Activated CD4-positive, alpha-beta memory T cell treated with anti-CD3 and anti-CD28 coated beads for 36 hours (primary cell): ENCODE results near the gene PGBD5. TPM values are rescaled to one million over a fixed set of nuclear protein-coding genes. Genes with fewer than 3 reads are reported as not detected.
"Not testable (repeated sequence)": the region's sequence is repeated elsewhere in the genome, so short reads cannot be mapped to it uniquely, and the experiment has no call there.

Source experiments
- CTCF ChIA-PET: fragments of 350-600 bp; sonication (Branson Sonifier 250); formaldehyde crosslinking; loops from one replicate; lab custom pipeline; 2021; ENCODE audit warnings: antibody characterized with exemption, inconsistent platforms; lab: Charles Lee
- POLR2A ChIA-PET: fragments of 350-600 bp; sonication (Branson Sonifier 250); formaldehyde crosslinking; loops from one replicate; lab custom pipeline; 2021; ENCODE audit warnings: antibody characterized with exemption; lab: Charles Lee
- DNase-seq: peaks from one replicate; pipeline ENCODE4 v3.0.0-alpha.2; 2020
- H3K27ac Mint-ChIP-seq: one replicate; pipeline ENCODE4 v1.8.0; 2021; ENCODE audit warnings: mixed read lengths
- H3K27me3 Mint-ChIP-seq: one replicate; pipeline ENCODE4 v1.8.0; 2021; ENCODE audit warnings: mixed read lengths
- H3K36me3 Mint-ChIP-seq: one replicate; pipeline ENCODE4 v1.8.0; 2021; ENCODE audit warnings: mixed read lengths
- H3K4me1 Mint-ChIP-seq: one replicate; pipeline ENCODE4 v1.8.0; 2021; ENCODE audit warnings: low read depth, mixed read lengths
- H3K4me3 Mint-ChIP-seq: one replicate; pipeline ENCODE4 v1.8.0; 2021; ENCODE audit warnings: mild to moderate bottlenecking, mixed read lengths
- H3K9me3 Mint-ChIP-seq: one replicate; pipeline ENCODE4 v1.8.0; 2021; ENCODE audit warnings: mixed read lengths
- intact Hi-C: fragments of 100-400 bp; cut with micrococcal nuclease; formaldehyde crosslinking; loops from one replicate; pipeline ENCODE4 v1.15.1; 2023
- total RNA-seq, 2 experiments: library from RNA; stranded (reverse); gene quantifications; one replicate each; pipeline ENCODE4 v1.2.3, GENCODE V29; 2021

PGBD5 gene
- under 1 TPM in 1 of 2 experiments, not detected in 1; 0.02 TPM for total RNA-seq

DNA sequence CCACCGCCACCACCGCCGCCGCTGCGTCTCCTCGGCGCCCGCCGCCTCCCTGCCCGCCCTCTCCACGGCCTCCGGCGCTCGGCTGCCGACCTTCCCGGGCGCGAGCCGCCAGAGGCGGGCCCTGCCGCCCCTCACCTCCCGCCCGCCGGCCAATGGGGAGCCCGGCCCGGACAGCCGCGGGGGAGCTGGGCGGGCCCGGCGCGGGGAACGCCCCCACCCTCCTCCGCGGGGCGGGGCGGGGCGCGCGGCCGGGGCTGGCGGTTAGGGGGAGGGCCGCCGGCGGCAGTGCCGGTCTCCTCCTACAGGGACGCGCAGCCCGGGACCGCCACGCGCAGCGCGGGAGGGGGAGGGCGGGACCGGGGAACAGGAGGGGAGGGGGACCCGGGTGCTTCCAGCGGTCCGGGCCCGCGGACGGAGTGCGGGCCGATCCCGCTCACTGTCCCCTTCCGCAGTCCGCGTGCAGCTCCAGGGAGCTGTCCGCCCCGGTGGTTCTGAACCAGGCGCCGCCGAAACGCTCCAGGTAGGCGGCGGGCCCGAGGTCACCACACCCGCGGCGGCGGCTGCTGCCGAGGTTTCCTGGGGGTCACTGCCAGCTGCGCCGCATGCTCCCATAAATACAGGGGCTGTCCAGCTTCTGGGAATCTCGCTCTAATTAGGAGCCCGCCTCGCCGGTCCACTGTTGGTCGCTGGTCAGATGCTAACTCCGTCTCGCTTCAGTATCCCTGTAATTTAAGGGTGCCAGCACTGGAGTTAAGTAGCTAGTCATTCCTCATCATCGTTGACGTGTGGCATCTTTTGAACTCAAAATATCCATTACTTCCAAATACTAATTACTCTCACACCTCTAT is at the start of gene PGBD5:
TSS of gene PGBD5 (minus strand) at position 87 of the 848 bp plus-strand sequence. CDS start 404 bp downstream, outside the sequence.
- CTCF ChIA-PET: no interaction called here
- POLR2A ChIA-PET: no interaction called here
- H3K27ac Mint-ChIP-seq: no peak within 1 kb of the TSS

GRCh38 chr1:230474924-230475323 is 48.8 kb upstream of the PGBD5 start:
- POLR2A ChIA-PET, H3K9me3 Mint-ChIP-seq, intact Hi-C loops, H3K4me3 Mint-ChIP-seq, H3K36me3 Mint-ChIP-seq, CTCF ChIA-PET, DNase-seq, H3K4me1 Mint-ChIP-seq, H3K27ac Mint-ChIP-seq: not testable (repeated sequence)
- H3K27me3 Mint-ChIP-seq: peaks cover 26% of the 10 kb centered on the region

More for the DNA sequence above, at the start of gene PGBD5:
- Mint-ChIP-seq H3K36me3 (peaks cover 2% of the 10 kb centered on the region), H3K27me3 (peaks cover 55% of the 10 kb centered on the region), H3K4me3 (peak within 1 kb of the TSS; percentile 62), H3K9me3 (no peaks in the 10 kb centered on the region), H3K4me1 (peaks cover 5% of the 10 kb centered on the region)
- peak; percentile 74 for DNase-seq
- intact Hi-C loops: no loop called here

- POLR2A ChIA-PET, CTCF ChIA-PET, H3K4me1 Mint-ChIP-seq: not testable (repeated sequence)
Measured at GRCh38 chr1:230470750-230471149, 44.6 kb upstream of the PGBD5 start.

DNA sequence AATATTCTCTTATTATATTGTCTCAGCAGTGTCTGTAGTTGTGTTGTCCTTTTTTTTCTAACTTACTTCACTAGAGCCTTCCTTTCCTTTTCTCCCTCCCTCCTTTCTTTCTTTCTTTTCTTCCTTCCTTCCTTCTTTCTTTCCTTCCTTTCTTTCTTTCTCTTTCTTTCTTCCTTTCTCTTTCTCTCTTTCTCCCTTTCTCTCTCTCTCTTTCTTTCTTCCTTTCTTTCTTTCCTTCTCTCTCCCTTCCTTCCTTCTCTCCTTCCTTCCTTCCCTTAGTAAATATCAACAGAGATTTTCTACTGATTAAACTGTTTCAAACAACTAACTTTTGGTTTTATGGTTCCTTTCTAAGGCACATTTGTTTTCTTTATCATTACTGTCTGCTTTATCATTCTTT is 43.1 kb upstream of the PGBD5 start:
- ChIA-PET CTCF (no interaction called here), POLR2A (no interaction called here)
- Mint-ChIP-seq H3K36me3 (no peaks in the 10 kb centered on the region), H3K4me3 (no peak overlapping the region), H3K27ac (no peak overlapping the region), H3K9me3 (peaks cover 7% of the 10 kb centered on the region), H3K27me3 (peaks cover 8% of the 10 kb centered on the region), H3K4me1 (no peaks in the 10 kb centered on the region)
- DNase-seq: no peak
- intact Hi-C loops: no loop called here

More at GRCh38 chr1:230470750-230471149, 44.6 kb upstream of the PGBD5 start:
- H3K36me3 Mint-ChIP-seq, H3K4me3 Mint-ChIP-seq, H3K9me3 Mint-ChIP-seq, intact Hi-C loops, H3K27ac Mint-ChIP-seq, H3K27me3 Mint-ChIP-seq, DNase-seq: not testable (repeated sequence)

- Mint-ChIP-seq H3K9me3 (peaks cover 2% of the 10 kb centered on the region), H3K27ac (no peak overlapping the region), H3K36me3 (no peaks in the 10 kb centered on the region), H3K4me3 (no peak overlapping the region), H3K4me1 (no peaks in the 10 kb centered on the region), H3K27me3 (peaks cover 10% of the 10 kb centered on the region)
- ChIA-PET POLR2A (interaction anchor here (0.6 kb wide), 1 partner anchor 769 kb away, joined by 3 read pairs; no protein-coding TSS in a partner anchor), CTCF (no interaction called here)
- intact Hi-C loops: no loop called here
- DNase-seq: no peak
Measured at GRCh38 chr1:230465691-230466090, 39.6 kb upstream of the PGBD5 start.

- Mint-ChIP-seq H3K4me1 (no peaks in the 10 kb centered on the region), H3K27me3 (peaks cover 18% of the 10 kb centered on the region), H3K4me3 (no peak overlapping the region), H3K36me3 (no peaks in the 10 kb centered on the region), H3K27ac (no peak overlapping the region), H3K9me3 (no peaks in the 10 kb centered on the region)
- intact Hi-C loops: no loop called here
- no peak for DNase-seq
- CTCF ChIA-PET: no interaction called here
- POLR2A ChIA-PET: no interaction called here
Measured at GRCh38 chr1:230464671-230465070, 38.5 kb upstream of the PGBD5 start.

DNA sequence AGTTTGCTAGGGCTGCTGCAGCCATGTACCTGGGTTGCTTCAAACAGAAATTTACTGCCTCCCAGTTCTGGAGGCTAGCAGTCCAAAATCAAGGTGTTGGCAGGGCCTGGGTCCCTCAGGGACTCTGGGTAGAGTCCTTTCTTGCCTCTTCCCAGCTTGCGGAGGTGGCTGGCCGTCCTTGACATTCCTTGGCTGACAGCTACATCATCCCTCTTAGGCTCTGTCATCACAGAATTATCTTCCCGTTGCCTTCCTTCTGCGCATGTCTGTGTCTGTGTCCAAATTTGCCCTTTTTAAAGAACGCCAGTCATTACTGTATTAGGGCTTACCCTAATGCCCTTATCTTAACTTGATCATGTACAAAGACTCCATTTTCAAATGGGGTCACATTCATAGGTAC is 37.6 kb upstream of the PGBD5 start:
- no peaks in the 10 kb centered on the region for H3K9me3 Mint-ChIP-seq
- no peaks in the 10 kb centered on the region for H3K4me1 Mint-ChIP-seq
- H3K4me3 Mint-ChIP-seq: no peak overlapping the region
- intact Hi-C loops: no loop called here
- ChIA-PET POLR2A (no interaction called here), CTCF (no interaction called here)
- no peak overlapping the region for H3K27ac Mint-ChIP-seq
- H3K27me3 Mint-ChIP-seq: peaks cover 25% of the 10 kb centered on the region
- DNase-seq: no peak
- no peaks in the 10 kb centered on the region for H3K36me3 Mint-ChIP-seq

DNA sequence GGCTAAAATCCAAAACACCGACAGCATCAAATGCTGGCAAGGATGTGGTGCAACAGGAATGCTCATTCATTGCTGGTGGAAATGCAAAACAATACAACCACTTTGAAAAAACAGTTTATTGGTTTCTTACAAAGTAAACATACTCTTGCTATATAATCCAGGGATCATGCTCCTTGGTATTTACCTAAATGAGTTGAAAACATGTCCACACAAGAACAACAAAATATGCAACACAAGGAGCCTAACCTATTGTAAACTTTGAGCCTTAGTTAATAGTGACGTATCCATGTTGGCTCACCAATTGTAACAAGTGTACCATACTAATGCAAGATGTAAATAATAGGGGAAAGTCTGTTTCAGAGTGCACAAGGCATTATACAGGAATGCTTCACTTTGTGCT is 37.2 kb upstream of the PGBD5 start:
- H3K4me3 Mint-ChIP-seq: no peak overlapping the region
- no peak overlapping the region for H3K27ac Mint-ChIP-seq
- H3K36me3 Mint-ChIP-seq: no peaks in the 10 kb centered on the region
- no peaks in the 10 kb centered on the region for H3K9me3 Mint-ChIP-seq
- intact Hi-C loops: no loop called here
- CTCF ChIA-PET: no interaction called here
- no peaks in the 10 kb centered on the region for H3K4me1 Mint-ChIP-seq
- POLR2A ChIA-PET: no interaction called here
- DNase-seq: no peak
- H3K27me3 Mint-ChIP-seq: peaks cover 26% of the 10 kb centered on the region

DNA sequence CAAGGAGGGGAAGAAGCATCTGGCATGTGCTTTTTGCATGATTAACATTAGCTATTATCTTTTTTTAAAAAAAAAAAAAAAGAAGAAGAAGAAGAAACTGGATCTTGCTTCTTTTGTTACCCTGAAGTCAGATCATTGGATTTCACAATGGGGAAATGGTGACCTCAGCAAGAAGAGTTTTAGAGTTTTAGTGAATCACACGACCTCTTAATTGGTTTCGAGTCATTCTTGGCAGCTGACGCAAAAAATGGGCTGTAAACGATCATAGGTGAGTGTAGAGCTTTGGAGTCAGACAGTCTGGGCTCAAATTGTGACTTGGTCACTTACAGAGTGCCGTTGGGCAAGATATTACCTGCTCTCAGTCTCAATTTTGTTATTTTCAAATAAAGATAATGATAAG is 33.3 kb upstream of the PGBD5 start:
- H3K27me3 Mint-ChIP-seq: peaks cover 35% of the 10 kb centered on the region
- no peaks in the 10 kb centered on the region for H3K4me1 Mint-ChIP-seq
- H3K36me3 Mint-ChIP-seq: no peaks in the 10 kb centered on the region
- H3K27ac Mint-ChIP-seq: no peak overlapping the region
- intact Hi-C loops: no loop called here
- POLR2A ChIA-PET: no interaction called here
- no peak for DNase-seq
- CTCF ChIA-PET: no interaction called here
- H3K4me3 Mint-ChIP-seq: no peak overlapping the region
- no peaks in the 10 kb centered on the region for H3K9me3 Mint-ChIP-seq

- Mint-ChIP-seq H3K36me3 (no peaks in the 10 kb centered on the region), H3K27me3 (peaks cover 35% of the 10 kb centered on the region), H3K4me1 (no peaks in the 10 kb centered on the region), H3K4me3 (no peak overlapping the region), H3K9me3 (no peaks in the 10 kb centered on the region), H3K27ac (no peak overlapping the region)
- DNase-seq: no peak
- ChIA-PET POLR2A (no interaction called here), CTCF (no interaction called here)
- intact Hi-C loops: no loop called here
Measured at GRCh38 chr1:230458509-230458908, 32.4 kb upstream of the PGBD5 start.

DNA sequence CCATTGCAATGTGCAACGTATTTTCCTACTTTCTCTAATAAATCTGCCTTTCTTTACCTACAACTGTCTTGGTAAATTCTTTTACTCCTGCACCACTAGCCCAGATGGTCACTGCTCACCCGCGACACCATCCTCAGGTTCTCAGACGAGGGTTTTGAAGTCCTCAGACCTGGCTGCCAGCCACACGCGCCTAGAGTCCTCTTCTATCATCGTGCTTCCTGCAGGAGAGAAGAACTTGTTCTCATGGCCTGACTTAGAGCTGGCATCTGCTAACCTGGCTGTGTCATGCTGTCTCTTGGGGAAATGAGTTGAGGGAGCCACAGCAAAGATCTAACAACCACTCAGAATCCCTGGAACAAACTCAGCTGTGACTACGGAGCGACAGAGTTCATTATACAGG is 30.3 kb upstream of the PGBD5 start:
- no peak for DNase-seq
- Mint-ChIP-seq H3K36me3 (no peaks in the 10 kb centered on the region), H3K4me3 (no peak overlapping the region), H3K9me3 (no peaks in the 10 kb centered on the region), H3K4me1 (no peaks in the 10 kb centered on the region), H3K27ac (no peak overlapping the region), H3K27me3 (peaks cover 31% of the 10 kb centered on the region)
- CTCF ChIA-PET: no interaction called here
- POLR2A ChIA-PET: no interaction called here
- intact Hi-C loops: no loop called here

DNA sequence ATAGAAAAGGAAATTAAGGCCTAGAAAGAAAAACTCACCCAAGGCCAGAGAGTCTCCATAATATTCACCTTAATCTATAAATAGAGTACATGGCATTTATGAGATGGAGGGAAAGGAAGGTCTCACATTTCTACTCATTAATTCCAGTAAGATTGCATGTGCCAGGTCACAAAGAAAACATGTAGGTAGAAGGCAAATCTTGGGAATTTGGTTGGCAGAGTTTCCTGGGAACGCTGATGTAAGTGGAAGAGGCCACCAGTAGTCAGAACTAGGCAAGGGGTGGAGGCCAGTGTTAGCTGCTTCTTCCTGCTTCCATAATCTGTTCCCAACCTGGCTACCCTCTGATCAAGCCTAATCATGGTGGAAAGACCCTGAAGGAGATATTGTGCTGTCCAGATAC is 29.2 kb upstream of the PGBD5 start:
- Mint-ChIP-seq H3K27ac (no peak overlapping the region), H3K27me3 (peaks cover 22% of the 10 kb centered on the region), H3K4me3 (no peak overlapping the region), H3K9me3 (no peaks in the 10 kb centered on the region), H3K4me1 (no peaks in the 10 kb centered on the region), H3K36me3 (no peaks in the 10 kb centered on the region)
- intact Hi-C loops: no loop called here
- DNase-seq: no peak
- CTCF ChIA-PET: no interaction called here
- POLR2A ChIA-PET: no interaction called here

- H3K9me3 Mint-ChIP-seq: no peaks in the 10 kb centered on the region
- H3K4me1 Mint-ChIP-seq: no peaks in the 10 kb centered on the region
- CTCF ChIA-PET: no interaction called here
- no peak overlapping the region for H3K4me3 Mint-ChIP-seq
- POLR2A ChIA-PET: no interaction called here
- H3K36me3 Mint-ChIP-seq: no peaks in the 10 kb centered on the region
- H3K27me3 Mint-ChIP-seq: peaks cover 15% of the 10 kb centered on the region
- intact Hi-C loops: no loop called here
- no peak overlapping the region for H3K27ac Mint-ChIP-seq
- no peak for DNase-seq
Measured at GRCh38 chr1:230453377-230453776, 27.2 kb upstream of the PGBD5 start.
